22Rv1 (cell line): ENCODE measurements around the gene ZNF396.

ENCODE experiments used
- CTCF ChIP-seq: fragments of 450-650 bp; IDR thresholded peaks from 2 replicates; pipeline ENCODE4 v1.5.1; 2017; ENCODE audit warnings: mild to moderate bottlenecking
- ZFX ChIP-seq: fragments of 450-650 bp; IDR thresholded peaks from 2 replicates; pipeline ENCODE4 v1.6.1; 2017; ENCODE audit warnings: antibody characterized with exemption, borderline replicate concordance

DNA sequence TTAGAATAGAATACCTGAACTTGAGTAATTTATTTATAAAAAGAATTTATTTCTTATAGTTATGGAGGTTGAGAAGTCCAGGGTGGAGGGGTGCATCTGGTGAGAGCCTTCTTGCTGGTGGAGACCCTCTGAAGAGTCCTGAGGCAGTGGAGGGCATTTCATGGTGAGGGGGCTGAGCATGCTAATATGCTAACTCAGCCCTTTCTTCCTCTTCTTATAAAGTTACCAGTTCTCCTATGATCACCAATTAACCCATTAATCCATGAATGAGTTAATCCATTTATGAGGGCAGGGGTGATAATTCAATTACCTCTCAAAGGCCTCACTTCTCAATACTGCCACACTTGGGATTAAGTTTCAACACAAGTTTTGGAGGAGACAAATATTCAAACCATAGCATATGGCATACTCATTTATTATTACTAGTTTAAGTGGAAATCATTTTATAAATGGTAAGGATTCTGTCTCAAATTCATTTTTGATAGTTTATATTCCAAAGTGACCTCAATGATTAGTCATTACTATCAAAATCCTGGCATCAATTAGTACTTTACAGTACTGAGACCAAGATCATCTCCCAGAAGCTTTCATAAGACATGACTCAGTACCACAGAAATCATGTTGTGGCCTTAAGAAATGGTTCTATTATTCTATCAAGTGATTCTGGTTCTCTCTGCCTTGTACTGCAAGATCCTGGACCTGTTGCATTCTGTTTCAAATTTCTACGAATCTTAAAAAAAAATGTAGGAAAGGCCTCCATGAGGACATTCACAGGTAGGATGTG is 5.5 kb downstream of the ZNF396 start:
- TF ChIP-seq CTCF (no peak), ZFX (no peak)
